Activated CD4-positive, CD25-positive, alpha-beta regulatory T cell treated with anti-CD3 and anti-CD28 coated beads, Interleukin-2, amount 50 U/mL, for 24 hours (primary cell): ENCODE data around the gene RTN4IP1.
A peak's percentile ranks its signal among the peaks of the same experiment; 100 is the strongest.
"Not testable (repeated sequence)": the region's sequence is repeated elsewhere in the genome, so short reads cannot be mapped to it uniquely, and the experiment has no call there.

Experiments used
- ATAC-seq, 2 donors: fragments of 150-1000 bp; cut with Tn5 transposase; one replicate each; pipeline ENCODE4 v1.10.0; 2021; ENCODE audit warnings: mild to moderate bottlenecking in 1 of 2, moderate library complexity in 1 of 2

Gene RTN4IP1

DNA sequence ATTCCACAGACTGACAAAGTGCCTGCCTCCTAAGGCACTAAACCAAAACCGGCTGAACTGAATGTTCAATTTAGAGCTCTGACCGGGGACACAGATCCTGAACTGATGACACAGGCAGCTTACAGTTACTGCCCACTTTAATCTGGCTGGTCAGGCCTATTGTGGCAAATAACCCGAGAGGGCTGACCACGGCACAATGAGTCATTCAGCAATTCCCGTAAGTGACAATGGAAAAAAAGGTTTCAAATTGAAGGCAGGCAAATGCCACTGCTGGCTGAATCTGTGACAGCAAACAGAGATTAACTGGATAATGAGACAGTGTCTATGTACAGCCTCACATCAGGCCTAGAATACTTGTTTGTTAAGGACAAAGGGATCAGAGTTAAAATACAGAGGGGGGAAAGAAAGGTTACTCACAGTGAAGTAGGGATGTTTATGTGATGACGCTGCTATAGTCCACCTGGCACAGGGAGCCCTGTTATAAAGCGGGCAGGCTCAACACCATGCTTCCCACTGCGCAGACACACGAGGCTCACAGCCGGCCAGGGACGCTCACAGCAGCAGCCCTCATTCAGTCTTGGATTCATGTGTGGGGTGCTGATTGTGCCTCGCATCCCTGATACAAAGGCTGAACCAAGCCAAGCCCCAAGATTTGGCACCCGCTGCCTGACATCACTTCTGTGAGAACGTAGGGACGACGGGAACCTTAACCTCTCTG lies 54.4 kb downstream of the RTN4IP1 start:
- no peak for ATAC-seq

- no peak for ATAC-seq
Measured at GRCh38 chr6:106572875-106573585, 56.3 kb downstream of the RTN4IP1 start.

- no peak for ATAC-seq
Measured at GRCh38 chr6:106572436-106572835, 56.9 kb downstream of the RTN4IP1 start.

DNA sequence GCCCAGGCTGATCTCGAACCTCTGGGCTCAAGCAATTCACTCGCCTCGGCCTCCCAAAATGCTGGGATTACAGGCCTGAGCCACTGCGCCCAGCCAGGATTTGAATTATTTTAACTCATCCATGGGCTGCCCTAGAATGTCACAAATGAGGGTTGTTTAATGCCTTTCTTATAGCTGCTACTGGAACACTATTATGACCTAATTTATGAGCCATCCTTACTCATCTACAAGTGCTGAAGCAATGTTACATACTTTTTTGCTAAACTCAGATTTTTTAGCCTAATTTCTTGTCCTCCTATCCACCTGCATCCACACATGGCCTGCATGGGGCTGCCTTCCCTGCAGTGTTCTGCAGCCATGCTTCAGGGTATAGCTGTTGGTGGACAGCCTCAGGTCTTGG lies 59.9 kb downstream of the RTN4IP1 start:
- no peak for ATAC-seq

GRCh38 chr6:106568530-106568929 lies 60.8 kb downstream of the RTN4IP1 start:
- ATAC-seq: peak; percentile 46 to 49

DNA sequence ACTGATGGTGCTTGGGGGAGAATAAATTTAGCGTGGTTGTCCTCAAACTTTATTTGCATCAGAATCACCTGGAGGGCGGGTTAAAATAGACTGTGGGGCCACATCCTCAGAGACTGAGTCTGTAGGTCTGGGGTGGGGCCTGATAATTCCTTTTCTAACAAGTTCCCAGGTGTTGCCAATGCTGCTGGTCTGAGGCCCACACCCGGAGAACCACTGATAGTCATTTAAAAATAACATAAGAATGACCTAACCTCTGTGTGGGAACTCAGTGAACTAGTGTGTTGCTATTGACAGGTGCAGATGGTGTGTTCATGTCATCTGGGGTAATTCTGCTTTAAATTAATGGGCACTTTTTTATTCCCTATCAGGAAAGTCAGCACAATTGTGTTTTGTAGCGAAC lies 64.8 kb downstream of the RTN4IP1 start:
- ATAC-seq: no peak

GRCh38 chr6:106563614-106564013 lies 65.7 kb downstream of the RTN4IP1 start:
- no peak for ATAC-seq

DNA sequence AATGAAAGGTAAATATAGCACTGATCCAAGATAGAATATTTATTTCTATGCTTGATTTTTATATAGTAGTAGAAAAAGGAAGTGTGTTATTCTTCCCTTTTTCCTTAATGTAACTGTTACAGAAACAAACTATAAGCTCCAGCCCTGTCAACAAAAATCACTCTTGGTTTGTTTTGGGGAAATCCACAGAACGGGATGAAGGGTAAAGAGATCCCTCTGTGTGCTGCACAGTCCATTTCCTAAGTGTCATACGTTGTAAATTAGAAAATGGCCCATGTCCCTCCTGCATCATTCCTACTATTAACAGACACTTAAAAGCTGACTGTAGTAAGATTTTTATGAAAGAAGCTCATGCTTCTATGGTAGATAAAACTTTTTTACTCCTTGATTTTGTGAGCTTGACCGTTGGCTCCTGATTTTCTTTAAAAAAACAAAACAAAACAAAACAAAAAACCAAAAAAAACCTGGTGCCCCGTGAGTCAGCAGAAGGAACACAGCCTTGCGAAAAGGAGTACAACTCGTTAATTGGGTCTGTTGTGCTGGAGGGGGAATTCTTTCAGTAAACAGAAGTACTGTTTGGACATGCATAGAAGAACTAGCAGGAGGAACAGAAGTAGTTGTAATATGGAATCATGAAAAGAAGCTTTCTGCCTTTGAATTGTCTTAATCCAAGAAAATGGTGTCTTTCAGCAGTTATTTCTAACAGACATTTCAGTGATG lies 67.5 kb downstream of the RTN4IP1 start:
- no peak for ATAC-seq

- no peak for ATAC-seq
Measured at GRCh38 chr6:106560996-106561685, 68.2 kb downstream of the RTN4IP1 start.

DNA sequence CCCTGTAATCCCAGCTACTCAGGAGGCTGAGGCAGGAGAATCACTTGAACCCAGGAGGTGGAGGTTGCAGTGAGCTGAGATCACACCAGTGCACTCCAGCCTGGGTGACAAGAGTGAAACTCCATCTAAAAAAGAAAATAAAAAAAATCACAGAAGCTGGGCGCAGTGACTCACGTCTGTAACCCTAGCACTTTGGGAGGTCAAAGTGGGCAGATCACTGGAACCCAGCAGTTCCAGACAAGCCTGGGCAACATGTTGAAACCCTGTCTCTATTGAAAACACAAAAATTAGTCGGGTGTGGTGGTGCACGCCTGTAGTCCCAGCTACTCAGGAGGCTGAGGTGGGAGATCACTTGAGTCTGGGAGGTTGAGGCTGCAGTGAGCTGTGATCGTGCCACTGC lies 69.6 kb downstream of the RTN4IP1 start:
- not testable (repeated sequence) for ATAC-seq

GRCh38 chr6:106558364-106558763 lies 70.9 kb downstream of the RTN4IP1 start:
- ATAC-seq: no peak

DNA sequence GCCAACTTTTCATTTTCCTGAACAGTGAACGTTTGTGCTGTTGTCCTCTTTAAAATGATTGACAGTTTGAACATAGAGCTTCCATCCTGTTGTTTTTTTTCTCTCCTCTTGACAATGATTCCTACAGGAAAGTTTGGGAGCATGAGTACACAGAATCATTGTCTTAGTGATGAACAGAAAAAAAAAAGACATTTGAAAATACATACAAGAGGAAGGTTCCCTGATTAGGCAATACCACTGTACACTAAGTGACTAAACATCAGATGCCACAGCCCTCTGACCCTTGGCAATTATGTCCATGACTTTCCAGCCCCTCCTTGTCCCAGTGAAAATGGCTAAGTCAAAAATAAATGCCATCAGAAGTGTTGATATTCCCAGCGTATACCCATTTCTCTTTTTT lies 71.5 kb downstream of the RTN4IP1 start:
- no peak for ATAC-seq

- no peak for ATAC-seq
Measured at GRCh38 chr6:106556368-106556960, 72.8 kb downstream of the RTN4IP1 start.

- no peak for ATAC-seq
Measured at GRCh38 chr6:106555767-106556166, 73.5 kb downstream of the RTN4IP1 start.

- ATAC-seq: peak; percentile 94 to 97
Measured at GRCh38 chr6:106553440-106553839, 75.9 kb downstream of the RTN4IP1 start.

GRCh38 chr6:106551155-106551554 lies 78.1 kb downstream of the RTN4IP1 start:
- no peak for ATAC-seq

- no peak for ATAC-seq
Measured at GRCh38 chr6:106549521-106549920, 79.8 kb downstream of the RTN4IP1 start.

- not testable (repeated sequence) for ATAC-seq
Measured at GRCh38 chr6:106548926-106549455, 80.3 kb downstream of the RTN4IP1 start.

- peak; percentile 18 to 22 for ATAC-seq
Measured at GRCh38 chr6:106547601-106548453, 81.5 kb downstream of the RTN4IP1 start.

GRCh38 chr6:106546691-106547414 lies 82.4 kb downstream of the RTN4IP1 start:
- ATAC-seq: peak; percentile 92 to 94

DNA sequence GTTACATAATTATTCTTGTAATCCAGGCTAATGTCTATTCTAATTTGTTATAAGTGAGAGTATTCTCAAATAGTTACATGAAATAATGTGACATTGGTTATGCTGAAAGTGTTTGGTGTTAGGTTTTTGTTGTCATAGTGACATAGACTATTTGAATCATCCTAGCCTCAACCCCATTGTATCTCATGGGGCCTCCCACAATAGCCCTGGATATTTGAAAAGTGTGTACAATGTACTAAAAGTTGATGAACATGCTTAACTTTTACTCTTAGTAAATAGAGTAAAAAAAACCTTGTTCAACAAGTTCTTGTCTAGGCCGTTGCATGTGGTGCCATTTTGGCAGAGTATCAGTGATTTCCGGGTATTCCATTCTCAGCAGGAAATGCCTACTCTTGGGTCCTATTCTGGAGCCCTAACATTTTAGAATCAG lies 83.0 kb downstream of the RTN4IP1 start:
- peak; percentile 49 to 71 for ATAC-seq
